CD4-positive, alpha-beta T cell treated with Interferon alpha-2 for 1 hour (primary cell): Measurements from ENCODE around the gene BCKDHA.

Experiments
- DNase-seq, 2 donors: peaks; one replicate each; pipeline ENCODE4 v3.0.0-alpha.2; 2020 to 2022

The BCKDHA gene

DNA sequence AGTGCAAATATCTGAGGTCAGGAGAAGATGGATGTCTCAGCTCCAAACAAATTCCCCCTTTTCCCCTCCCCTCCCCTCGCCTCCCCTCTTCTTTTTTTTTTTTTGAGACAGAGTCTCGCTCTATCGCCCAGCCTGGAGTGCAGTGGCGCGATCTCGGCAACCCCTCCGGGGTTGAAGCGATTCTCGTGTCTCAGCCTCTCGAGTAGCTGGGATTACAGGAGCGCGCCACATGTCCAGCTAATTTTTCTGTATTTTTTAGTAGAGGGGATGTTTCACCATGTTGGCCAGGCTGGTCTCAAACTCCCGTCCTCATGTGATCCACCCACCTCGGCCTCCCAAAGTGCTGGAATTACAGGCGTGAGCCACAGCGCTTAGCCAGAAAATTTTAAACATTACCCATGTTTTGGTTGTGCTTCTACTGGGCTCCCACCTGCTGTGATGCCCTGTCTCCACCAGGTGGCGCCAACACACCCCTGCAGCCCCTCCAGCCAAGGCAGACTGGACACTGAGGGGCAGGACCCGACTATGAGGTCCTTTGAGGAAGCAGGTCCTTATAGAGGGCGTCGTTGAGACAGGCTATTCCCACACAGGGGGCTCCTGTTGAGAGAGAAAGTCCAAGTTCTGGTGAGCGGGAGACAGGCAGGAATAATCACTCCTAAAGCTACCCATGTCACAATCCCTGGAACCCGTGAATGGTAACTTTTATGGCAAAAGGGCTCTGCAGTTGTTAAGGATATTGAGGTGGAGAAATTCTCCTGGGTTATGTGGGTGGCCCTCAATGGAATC, 51.7 kb downstream of the BCKDHA start:
- peak; percentile 68 to 76 for DNase-seq

DNA sequence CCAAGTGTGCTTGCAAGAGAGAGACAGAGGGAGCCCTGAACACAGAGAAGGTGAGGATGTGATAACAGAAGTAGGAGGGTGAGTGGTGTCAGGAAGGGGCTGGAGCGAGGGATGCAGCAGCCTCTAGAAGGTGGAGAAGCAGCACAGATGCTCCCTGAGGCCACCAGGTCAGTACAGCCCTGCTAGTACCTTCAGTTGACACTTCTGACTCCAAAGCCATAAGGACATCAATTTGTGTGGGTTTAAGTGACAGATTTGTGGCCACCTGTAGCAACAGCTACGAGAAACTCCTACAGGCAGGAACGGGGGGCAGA, 52.2 kb downstream of the BCKDHA start:
- no peak for DNase-seq

DNA sequence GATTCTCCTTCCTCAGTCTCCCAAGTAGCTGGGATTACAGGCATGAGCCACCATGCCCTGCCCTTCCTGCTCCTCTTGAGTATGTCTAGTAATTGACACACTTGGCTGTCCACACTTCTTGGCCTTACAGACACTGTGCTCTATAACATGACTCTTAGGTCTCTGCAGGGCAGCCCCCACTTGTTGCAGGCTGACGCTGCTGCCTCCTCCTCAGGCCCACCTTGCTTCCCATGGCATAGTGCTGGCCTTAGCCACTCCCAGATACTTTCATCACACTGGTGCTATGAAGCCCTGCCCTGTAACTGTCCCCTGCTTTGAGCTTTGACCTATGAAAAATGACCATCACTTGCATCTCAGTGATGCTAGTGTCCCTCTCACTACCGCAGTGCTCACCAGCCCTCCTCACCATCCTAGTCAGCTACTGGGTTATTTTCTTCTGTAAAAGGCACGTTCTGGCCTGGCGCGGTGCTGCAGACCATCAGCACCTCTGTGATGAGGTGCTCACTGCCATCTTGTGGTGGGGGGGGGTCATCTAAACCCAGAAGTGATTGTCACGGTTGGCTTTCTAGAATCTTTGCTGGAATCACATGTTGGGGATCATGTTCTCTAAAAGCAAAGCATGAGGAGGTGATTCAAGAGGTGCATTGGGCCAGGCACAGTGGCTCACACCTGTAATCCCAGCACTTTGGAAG, 55.1 kb downstream of the BCKDHA start:
- DNase-seq: no peak

DNA sequence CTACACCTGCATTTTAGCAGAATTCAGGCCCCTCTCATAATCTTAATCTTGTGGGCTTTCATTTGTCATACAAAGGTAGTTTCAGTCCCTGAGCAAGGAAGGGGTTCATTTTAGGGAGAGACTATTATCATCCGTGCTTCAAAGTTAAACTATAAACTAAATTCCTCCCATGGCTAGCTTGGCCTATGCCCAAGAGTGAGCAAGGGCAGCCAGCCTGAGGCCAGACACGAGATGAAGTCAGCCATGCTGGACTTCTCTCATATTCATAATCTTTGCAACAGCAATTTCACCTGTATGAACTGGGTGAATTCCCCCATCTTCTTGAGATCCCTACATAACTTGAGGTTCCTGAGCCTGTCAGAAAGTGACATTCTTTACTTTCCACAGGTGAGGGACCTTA, 58.3 kb downstream of the BCKDHA start:
- DNase-seq: no peak

DNA sequence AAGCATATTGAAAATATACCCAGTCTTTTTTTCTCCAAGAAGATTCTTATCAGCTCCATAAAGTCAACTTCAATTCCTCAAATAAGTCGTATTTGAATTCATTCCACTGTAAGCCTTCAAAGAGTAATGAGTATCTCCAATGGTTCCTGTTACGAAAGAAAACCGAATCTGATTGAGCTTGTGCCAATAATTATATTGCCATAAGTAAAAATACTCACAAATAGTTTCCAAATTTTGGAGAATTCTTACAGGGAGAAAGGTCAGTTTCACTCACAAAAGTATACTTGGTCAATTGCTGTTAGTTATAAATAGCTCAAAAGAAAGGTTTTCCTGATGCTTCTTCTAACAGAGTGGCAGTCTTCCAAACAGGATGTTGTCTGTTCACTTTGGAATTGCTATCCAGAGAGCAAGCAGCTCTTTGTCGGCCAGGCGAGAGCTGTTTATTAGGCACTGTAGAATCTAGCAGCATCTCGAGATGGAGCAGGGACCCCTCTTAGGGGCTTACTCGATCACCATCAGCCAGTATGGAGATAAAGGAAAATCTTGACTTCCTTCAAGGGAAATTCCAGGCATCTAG, 58.8 kb downstream of the BCKDHA start:
- DNase-seq: no peak

DNA sequence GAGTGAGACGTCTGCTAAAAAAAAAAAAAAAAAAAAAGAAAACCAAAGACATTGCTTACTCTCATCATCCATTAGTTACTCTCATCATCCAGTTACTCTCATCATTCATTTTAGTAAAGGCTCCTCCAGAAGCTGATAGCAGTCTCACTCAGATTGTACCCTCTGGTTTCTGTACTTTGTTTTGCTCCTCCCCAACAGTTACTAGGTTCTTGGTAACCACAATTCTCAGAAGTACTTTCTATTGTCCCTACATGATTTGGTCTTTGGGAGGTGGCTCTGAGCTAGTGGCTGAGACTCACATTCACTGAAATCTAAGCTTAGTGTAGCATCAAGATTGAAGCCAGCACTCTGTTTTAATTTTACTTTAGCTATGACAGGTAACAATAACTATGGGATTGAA, 59.6 kb downstream of the BCKDHA start:
- peak in 1 of 2 donors; percentile 52 for DNase-seq

DNA sequence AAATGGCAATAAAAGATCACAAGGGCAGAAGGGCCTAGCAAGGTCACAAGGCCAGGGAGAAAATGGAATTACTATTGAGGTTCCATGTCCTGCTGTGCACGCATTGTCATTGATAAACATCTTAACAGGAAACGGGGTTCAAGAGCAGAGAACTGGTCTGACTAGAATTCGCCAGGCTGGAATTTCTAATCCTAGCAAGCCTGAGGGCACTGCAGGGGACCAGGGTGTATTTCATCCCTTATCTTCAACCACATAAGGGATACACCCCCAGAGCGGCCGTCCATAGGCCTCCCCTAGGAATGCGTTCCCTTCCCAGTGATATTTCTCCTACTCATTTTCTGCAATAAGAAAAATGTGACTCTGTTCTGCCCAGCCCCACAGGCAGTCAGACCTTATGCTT, 64.9 kb downstream of the BCKDHA start:
- DNase-seq: no peak

DNA sequence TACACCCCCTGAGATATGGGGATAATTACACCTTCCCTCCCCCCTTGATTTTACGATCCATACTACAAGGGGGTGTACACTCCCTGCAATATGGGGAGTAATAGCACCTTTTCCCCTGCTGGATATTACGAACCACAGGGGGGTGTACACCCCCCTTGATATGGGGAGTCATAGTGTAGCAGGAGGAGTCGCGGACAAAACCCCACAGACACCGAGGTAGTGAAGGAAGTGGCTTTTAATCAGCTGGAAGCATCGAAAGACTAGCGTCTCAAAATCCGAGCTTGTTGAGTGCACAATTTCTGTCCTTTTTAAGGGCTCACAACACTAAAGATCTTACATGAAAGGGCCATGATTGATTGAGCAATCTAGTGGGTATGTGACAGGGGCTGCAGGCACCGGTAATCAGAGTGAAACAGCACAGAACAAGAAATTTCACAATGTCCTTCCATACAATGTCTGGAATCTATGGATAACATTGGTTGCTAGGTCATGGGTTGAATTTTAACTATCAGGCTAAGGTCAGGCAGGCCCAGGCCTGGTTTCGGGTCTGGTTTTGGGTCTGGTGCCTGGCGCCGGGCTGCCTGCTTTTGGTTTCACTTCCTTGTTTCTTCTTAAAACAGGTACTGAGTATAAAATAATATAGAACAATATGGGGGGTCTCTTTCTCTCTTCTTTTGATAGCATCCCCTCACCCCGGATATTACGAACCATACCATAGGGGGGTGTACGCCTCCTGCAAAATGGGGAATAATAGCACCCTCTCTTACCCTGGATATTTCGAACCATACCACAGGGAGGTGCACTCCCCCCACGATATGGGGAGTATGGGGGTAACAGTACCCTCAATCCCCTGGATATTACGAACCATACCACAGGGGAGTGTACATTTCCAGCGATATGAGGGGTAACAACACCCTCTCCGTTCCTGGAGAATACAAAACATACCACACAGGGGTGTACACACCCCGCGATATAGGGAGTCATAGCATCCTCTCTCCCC, 65.9 kb downstream of the BCKDHA start:
- DNase-seq: peak; percentile 32 to 55
